GM19328 (cell line): Measurements from ENCODE around the gene DMAP1.
"Not testable (repeated sequence)": the region's sequence is repeated elsewhere in the genome, so short reads cannot be mapped to it uniquely, and the experiment has no call there.

ENCODE experiments used
- ATAC-seq: cut with Tn5 transposase; IDR thresholded peaks from one replicate; pipeline ENCODE4 v1.9.1; 2021; ENCODE audit warnings: mild to moderate bottlenecking, moderate library complexity; ENCODE audit not compliant: unreplicated experiment

The DMAP1 gene

DNA sequence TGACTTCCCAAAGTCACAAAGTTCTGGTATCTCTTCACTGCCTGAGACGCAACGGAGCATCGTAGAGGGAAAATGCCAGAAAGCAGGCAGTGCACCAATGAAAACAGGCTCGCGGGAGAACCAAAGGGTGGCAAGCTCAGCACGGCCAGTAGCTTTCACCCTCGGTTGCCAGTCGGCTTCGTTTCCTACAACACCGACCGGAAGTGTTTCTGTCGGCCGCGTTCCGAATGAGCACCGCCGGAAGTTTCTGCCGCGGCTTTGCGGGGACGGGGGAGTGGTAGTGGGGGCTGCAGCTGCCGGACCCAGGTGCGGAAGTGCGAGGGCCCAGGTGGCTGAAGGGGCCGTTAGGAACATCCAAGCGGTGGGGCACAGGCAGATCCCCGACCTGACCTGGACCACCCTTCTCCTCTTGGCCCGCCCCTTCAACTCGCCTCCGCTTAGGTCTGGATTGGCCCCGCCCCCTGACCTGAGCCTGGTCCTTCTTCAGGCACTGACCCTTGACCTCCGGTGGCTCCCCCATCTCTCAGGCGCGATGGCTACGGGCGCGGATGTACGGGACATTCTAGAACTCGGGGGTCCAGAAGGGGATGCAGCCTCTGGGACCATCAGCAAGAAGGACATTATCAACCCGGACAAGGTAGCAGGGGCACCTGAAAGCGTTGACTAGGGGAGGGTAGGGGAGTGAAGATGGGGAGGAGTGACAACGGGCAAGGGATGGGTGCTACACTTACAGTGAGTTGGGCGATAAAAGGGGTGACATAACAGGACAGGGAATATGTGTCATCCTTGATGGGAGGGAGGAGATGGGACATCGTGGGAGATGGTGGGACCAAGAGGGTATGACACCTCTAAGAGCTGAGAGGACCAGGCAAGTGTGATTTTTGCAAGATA lies at the start of gene DMAP1:
DMAP1 (plus strand) TSS at position 250 of the 891 bp plus-strand sequence; CDS start at position 533, 283 bp downstream.
- ATAC-seq, result peak; percentile 68

DNA sequence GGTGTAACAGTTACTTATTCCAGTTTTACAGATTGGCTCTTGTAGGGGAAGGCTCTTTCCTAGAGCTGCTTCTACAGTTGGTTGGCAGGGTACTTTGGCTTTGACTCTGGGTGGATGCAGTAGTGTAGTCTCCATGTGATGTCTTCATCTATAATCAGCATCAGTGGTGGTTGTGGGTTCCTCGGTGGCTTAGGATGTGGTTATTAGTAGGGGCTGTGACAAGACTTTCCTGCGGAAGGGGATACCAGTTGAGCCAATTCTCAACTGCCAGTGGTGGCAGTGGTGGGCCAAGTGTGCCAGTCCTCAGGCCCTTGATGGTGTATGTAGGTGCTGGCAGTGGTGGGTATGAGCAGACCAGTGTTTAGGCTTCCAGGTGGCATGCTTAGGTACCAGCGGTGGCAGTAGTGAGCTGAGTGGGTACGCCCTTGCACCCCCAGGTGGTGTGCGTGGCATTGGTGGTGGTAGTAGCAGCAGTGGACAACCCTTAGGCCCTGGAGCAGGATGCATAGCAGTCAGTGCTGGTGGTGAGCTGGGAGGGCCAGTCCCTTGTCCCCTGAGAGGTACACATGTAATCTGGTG lies 44.7 kb upstream of the DMAP1 start:
- ATAC-seq, result no peak

DNA sequence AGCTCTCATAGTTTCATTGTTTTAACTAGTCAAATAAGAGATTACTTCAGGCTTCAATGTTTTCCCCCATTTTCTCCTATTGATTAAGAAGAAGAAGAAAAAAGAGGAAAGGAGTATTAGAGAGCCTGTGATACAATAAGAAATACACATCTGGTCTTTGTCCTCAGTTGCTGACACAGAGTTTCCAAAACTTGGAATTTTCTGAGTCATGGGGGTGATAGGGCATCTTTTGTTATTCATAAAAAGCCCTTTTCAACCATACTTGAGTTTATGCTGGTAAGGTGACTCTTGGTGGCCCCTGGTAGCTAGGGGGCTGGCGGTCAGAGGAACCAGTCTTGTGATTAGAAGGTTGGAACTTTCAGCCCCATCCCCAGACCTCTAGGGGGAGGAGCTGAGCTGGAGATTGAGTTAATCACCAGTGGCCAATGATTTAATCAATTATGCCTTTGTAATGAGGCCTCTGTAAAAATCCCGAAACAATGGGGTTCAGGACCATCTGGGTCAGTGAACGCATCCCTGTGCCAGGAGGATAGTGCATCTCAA lies 42.9 kb upstream of the DMAP1 start:
- ATAC-seq, result no peak

DNA sequence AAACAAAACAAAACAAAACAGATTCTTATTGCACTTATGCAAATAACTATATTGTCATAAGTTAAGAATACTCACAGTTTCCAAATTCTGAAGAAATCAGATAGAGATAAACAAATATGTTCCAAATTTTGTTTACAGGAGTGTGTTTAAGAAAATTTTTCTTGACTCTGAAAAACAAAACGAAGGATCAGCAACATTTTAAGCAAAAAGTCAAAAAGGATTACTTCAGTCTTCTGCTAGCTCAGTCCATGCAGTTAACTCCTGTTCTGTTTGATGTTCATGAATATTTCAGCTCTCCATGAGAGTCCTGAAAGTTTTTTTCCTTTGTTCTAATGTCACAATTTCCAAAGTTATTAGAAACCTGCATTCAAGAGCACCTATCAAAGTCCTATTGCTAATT lies 38.6 kb upstream of the DMAP1 start:
- no peak for ATAC-seq

- no peak for ATAC-seq
Observed at GRCh38 chr1:44200336-44200735, 12.9 kb upstream of the DMAP1 start.

GRCh38 chr1:44206545-44206944 lies 6.7 kb upstream of the DMAP1 start:
- not testable (repeated sequence) for ATAC-seq

GRCh38 chr1:44208226-44208625 lies 5.0 kb upstream of the DMAP1 start:
- ATAC-seq, result no peak

DNA sequence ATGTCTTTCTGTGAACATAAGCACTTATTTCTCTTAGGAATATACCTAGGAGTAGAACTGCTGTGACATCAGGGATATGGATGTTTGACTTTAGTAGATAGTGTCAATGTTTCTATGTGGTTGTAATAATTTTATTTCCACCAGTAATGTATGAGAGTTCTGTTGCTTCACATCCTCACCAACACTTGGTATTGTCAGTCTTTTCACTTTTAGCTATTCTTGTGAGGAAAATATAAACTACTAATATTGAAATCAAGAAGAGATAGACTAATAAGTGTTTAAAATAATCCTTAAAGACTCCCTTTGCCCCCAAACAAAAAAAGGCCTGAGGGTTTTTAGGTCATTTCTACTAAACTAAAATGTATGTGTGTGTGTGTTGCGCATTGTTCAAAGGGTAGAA lies 2.7 kb upstream of the DMAP1 start:
- ATAC-seq, result no peak

DNA sequence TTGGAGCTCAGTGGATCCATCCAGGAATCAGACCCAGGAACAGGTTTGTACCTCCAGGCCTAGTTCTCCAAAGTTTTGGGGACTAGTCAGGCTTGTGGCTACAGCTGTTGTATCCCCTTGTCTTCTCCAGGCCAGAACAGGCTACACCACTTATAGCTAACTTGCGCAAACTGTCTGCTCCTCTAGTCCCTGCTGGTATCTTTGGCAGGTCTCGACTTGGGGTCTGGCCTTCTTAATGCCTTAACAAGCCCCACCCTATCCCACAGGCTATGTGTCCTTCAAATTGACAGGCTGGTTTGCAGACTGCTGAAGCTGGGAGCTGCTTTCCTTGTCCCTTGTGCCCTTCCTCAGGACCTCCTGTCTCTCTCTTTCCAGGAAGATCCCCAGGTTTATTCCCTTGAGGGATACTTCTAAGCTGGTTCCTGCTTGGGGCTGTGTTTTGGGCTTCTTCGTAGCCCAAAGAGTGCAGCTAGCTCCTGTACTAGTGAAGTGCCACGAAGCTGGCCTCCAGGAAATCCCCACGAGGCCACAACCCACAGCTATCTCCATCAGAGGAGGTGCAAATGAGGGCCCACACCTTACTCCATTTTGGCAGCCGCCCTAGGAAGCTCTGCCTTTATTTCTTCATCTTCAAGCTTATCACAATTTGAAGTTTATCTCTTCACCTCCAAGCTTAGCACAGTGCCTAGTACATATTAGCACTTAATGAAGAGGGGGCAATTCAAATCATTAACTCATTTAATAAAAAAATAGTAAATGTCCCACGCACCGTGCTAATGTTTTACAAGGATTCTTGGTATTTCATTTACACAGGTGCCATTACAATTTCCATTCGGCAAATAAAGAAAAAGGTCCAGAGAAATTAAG lies 683 bp upstream of the DMAP1 start:
- no peak for ATAC-seq

DNA sequence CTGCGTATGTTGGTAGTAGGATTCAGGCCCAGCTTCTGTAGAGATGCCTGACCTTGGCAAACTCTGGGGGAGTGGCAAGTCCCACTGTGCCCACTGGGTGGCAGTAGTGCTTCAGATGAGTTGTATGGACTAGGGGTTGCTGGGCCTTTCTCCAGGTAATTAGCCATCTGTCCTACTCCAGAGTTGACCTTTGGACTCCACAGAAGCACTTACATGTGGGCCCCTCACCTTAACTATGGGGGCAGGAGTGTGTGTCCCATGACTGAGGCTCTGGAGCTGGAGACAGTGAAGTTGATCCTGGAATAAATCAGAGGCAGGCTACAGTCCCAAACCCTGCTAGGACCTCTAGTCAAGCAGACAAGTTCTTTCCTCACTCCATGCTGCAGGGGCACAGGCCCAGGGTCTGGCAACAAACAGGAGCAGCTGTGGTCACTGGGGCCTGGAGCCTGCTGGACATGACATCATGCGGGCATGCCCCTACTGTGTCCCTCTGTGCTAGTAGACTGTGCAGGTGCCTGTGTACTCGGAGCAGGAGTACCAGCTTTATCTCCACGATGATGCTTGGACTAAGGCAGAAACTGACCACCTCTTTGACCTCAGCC lies 4.6 kb downstream of the DMAP1 start:
- ATAC-seq, result no peak

DNA sequence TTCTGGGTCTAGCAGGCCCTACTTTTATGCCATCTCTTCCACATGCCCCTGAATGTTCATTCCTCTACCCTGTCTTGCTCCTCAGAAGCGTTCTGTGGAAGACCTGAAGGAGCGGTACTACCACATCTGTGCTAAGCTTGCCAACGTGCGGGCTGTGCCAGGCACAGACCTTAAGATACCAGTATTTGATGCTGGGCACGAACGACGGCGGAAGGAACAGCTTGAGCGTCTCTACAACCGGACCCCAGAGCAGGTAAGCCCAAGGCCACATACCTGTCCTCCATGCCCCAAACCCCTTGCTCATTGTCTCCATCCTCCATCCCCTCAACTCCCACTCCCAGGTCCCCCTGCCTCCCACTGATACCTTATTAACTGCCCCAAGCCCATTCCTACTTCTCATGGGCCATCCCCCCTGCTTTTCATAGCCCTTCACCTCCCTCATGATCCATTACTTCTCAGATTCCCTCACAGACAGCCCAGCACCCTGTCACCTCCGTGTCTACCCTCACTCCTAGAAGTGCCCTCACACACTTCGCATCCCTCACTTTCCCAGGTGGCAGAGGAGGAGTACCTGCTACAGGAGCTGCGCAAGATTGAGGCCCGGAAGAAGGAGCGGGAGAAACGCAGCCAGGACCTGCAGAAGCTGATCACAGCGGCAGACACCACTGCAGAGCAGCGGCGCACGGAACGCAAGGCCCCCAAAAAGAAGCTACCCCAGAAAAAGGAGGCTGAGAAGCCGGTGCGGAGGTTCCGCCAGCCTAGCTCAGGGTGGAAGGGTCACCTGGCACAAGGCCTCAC lies 5.4 kb downstream of the DMAP1 start:
- no peak for ATAC-seq

DNA sequence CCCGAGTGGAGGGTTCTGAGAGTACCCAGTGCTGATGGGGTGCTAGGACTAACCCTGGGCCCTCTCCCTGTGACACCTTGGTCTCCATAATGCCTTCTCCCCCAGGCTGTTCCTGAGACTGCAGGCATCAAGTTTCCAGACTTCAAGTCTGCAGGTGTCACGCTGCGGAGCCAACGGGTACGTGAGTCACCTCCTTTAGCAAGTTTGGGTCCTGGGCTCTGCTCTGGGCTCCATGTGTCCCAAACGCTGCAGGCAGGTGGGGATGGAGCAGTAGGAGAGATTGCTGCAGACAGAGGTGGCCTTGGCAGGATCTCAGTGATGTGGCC lies 6.0 kb downstream of the DMAP1 start:
- no peak for ATAC-seq

DNA sequence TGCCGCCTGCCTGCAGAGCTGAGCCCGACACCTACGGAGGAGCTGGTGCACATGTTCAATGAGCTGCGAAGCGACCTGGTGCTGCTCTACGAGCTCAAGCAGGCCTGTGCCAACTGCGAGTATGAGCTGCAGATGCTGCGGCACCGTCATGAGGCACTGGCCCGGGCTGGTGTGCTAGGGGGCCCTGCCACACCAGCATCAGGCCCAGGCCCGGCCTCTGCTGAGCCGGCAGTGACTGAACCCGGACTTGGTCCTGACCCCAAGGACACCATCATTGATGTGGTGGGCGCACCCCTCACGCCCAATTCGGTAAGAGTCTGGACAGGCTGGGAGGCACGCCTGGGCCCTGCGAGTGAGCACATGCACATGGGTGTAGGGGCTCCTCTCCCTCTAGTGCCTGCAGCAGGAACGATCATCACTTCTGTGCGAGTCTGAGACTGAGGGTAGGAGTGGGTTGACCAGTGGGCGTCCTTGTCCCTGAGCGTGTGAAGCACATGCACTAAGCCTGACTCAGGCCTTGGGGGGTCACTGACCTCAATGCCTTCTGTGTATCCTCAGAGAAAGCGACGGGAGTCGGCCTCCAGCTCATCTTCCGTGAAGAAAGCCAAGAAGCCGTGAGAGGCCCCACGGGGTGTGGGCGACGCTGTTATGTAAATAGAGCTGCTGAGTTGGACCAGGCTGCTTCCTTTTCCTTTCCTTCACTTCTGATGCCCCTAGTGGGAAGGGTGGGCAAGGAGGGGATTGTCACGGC lies 6.9 kb downstream of the DMAP1 start:
- no peak for ATAC-seq

DNA sequence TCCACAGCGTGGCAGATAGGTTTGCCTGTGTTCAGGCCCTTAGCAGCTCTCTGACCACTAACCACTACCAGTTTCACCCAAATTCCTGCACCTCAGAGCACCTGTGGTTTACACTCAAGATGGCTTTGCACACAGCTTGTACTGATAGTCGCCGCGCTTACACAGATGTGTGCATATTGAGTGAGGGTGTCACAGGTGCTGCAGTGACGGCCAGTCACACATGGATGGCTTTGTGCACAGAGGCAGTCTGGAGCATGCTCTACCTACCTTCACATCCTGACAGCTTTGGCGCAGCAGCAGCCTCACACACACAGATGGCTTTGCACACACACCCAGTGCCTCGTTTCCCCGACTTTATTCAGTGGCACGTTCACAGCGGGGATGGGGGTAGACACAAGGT lies 7.5 kb downstream of the DMAP1 start:
- no peak for ATAC-seq

DNA sequence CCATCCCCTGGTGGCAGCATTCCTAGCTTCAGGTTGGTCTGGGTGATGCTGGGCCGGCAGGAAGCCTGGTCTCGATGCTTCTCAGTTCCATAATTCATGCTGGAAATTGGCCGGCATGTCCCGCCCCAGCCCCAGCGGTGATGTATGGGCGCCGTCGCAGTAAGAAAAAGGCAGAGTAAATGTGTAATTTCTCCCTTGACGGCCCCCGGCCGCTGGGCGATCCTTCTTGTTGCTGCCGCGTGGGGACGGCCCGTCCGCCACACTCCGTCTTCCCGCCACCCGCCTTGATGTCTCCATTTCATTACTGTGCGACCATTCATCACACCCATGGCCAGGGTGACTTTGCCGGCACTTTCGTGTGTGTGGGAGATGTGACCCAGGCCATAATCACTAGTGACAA lies 8.5 kb downstream of the DMAP1 start:
- ATAC-seq, result no peak

GRCh38 chr1:44222397-44223186 lies 9.3 kb downstream of the DMAP1 start:
- ATAC-seq, result no peak

DNA sequence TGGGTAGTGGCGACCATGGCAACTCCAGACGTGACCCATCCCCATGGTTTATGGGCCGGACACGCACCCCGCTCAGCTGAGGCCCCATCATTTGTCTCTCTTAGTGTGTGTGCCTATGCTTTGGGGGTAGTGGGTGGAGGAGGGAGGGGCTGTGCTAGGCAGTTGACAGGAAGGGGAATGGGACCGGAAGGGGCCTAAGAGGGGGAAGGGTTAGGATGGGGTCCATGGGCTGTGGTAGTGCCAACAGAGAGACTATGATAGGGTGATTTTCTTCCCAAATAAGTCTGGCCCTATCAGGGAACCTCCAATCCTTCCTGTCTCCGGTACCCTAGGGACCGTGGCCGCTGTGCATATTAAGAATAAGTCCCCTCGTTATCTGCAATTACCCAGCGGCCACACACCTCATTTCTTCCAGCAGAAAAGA lies 9.9 kb downstream of the DMAP1 start:
- no peak for ATAC-seq

GRCh38 chr1:44225761-44226160 lies 12.5 kb downstream of the DMAP1 start:
- no peak for ATAC-seq

- ATAC-seq, result no peak
Observed at GRCh38 chr1:44227211-44227610, 13.9 kb downstream of the DMAP1 start.
